MCF 10A (cell line): Measurements from ENCODE around the gene CCDC57. TPM values are rescaled to one million over a fixed set of nuclear protein-coding genes. Genes with fewer than 3 reads are reported as not detected.

ENCODE experiments used
- BruUV-seq: library from RNA; stranded (reverse); fragments of 400-500 nt; replicated peaks from 2 replicates; lab custom pipeline; 2021; lab: Mats Ljungman, UMichigan
- CTCF ChIA-PET: fragments of 300-600 bp; sonication (Branson Sonifier 250); formaldehyde crosslinking; extraction: SDS; loops from one replicate; lab custom pipeline; 2021; ENCODE audit warnings: antibody characterized with exemption, inconsistent platforms; lab: Yijun Ruan, JAX
- POLR2A ChIA-PET: fragments of 300-600, 350-650 bp; sonication (Branson Sonifier 250); formaldehyde crosslinking; extraction: SDS; loops from one replicate; lab custom pipeline; 2020; ENCODE audit warnings: antibody characterized with exemption, inconsistent platforms; lab: Yijun Ruan, JAX
- DNase-seq: peaks from one replicate; pipeline ENCODE4 v3.0.0-alpha.2; 2018; ENCODE audit not compliant: unreplicated experiment
- H3K27ac Mint-ChIP-seq: one replicate; pipeline ENCODE4 v1.8.0; 2022; ENCODE audit warnings: mild to moderate bottlenecking, low read depth, mixed read lengths; ENCODE audit not compliant: unreplicated experiment
- H3K27me3 Mint-ChIP-seq: one replicate; pipeline ENCODE4 v1.8.0; 2022; ENCODE audit warnings: mixed read lengths; ENCODE audit not compliant: insufficient read depth, unreplicated experiment
- H3K36me3 Mint-ChIP-seq: one replicate; pipeline ENCODE4 v1.8.0; 2022; ENCODE audit warnings: mild to moderate bottlenecking, moderate library complexity, mixed read lengths; ENCODE audit not compliant: insufficient read depth, unreplicated experiment
- H3K4me1 Mint-ChIP-seq: one replicate; pipeline ENCODE4 v1.8.0; 2022; ENCODE audit warnings: mixed read lengths; ENCODE audit not compliant: insufficient read depth, unreplicated experiment
- H3K4me3 Mint-ChIP-seq: one replicate; pipeline ENCODE4 v1.8.0; 2022; ENCODE audit warnings: mild to moderate bottlenecking, moderate library complexity, mixed read lengths; ENCODE audit not compliant: unreplicated experiment
- H3K9me3 Mint-ChIP-seq: one replicate; pipeline ENCODE4 v1.8.0; 2022; ENCODE audit warnings: mixed read lengths; ENCODE audit not compliant: unreplicated experiment
- intact Hi-C: fragments of 100-400 bp; cut with micrococcal nuclease; formaldehyde crosslinking; loops from 2 replicates; pipeline ENCODE4 v1.14.1; 2022
- total RNA-seq: library from RNA; stranded (reverse); gene quantifications from 2 replicates; pipeline ENCODE4 v1.2.3, GENCODE V29; 2022
- TF ChIP-seq, protein P1 (sequence below): fragments of 200-600 bp; IDR thresholded peaks from one replicate; pipeline ENCODE4 v1.8.0; 2022; ENCODE audit warnings: antibody characterized with exemption, mild to moderate bottlenecking; ENCODE audit not compliant: unreplicated experiment

The CCDC57 gene
- total RNA-seq, 1 experiment from 2014 or later: 86.8 TPM

DNA sequence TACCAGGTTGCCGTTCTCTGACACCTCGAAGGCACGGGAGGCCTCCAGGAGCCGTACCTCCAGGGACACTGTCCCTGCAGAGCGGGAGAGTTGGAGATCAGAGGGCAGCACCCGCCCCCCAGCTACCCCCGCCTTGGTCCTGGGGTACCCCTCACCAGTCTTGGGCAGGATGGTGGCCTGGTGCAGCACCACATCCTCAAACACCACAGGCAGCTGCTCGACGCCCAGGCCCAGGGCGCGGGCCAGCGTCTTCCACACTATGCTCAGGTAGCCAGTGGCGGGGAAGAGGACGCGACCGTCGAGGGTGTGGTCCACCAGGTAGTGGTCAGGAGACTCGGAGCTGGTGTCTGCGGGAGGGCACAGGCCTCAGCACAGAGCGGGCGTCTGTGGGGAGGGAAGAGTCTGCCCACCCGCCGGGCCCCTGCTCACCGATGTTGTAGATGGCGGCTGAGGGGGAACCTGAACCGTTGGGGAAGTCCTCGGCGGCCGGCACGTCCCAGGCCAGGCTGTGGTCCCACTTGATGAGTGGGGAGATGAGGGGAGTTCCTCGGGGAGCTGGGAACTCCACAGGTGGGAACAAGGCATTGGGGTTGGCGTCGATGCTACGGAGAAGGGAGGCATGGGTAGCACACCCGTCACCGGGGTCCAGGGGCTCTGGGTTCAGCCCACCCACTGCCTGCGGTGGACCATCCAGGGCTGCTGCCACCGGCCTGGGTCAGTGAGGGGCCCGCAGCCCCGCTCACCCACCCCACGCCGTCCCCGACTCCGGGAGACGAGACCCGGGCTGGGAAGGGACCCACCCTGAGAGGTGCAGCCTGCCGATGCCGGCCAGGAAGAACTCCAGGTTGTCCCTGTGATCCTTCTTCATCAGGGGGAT is 124.4 kb downstream of the CCDC57 start:
- TF ChIP-seq, protein P1, sequence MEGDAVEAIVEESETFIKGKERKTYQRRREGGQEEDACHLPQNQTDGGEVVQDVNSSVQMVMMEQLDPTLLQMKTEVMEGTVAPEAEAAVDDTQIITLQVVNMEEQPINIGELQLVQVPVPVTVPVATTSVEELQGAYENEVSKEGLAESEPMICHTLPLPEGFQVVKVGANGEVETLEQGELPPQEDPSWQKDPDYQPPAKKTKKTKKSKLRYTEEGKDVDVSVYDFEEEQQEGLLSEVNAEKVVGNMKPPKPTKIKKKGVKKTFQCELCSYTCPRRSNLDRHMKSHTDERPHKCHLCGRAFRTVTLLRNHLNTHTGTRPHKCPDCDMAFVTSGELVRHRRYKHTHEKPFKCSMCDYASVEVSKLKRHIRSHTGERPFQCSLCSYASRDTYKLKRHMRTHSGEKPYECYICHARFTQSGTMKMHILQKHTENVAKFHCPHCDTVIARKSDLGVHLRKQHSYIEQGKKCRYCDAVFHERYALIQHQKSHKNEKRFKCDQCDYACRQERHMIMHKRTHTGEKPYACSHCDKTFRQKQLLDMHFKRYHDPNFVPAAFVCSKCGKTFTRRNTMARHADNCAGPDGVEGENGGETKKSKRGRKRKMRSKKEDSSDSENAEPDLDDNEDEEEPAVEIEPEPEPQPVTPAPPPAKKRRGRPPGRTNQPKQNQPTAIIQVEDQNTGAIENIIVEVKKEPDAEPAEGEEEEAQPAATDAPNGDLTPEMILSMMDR: no peak
- Mint-ChIP-seq H3K27me3 (no peaks in the 10 kb centered on the region), H3K27ac (no peak overlapping the region), H3K4me1 (no peaks in the 10 kb centered on the region), H3K4me3 (no peak overlapping the region), H3K9me3 (no peaks in the 10 kb centered on the region), H3K36me3 (peaks cover 87% of the 10 kb centered on the region)
- intact Hi-C loops: no loop called here
- CTCF ChIA-PET: no interaction called here
- POLR2A ChIA-PET: interaction anchor here (1.0 to 1.8 kb wide), 5 partner anchors 8 to 66 kb away, joined by 3 to 7 read pairs (median 6); no protein-coding TSS in a partner anchor
- no peak for DNase-seq
- BruUV-seq: no TSS peak

DNA sequence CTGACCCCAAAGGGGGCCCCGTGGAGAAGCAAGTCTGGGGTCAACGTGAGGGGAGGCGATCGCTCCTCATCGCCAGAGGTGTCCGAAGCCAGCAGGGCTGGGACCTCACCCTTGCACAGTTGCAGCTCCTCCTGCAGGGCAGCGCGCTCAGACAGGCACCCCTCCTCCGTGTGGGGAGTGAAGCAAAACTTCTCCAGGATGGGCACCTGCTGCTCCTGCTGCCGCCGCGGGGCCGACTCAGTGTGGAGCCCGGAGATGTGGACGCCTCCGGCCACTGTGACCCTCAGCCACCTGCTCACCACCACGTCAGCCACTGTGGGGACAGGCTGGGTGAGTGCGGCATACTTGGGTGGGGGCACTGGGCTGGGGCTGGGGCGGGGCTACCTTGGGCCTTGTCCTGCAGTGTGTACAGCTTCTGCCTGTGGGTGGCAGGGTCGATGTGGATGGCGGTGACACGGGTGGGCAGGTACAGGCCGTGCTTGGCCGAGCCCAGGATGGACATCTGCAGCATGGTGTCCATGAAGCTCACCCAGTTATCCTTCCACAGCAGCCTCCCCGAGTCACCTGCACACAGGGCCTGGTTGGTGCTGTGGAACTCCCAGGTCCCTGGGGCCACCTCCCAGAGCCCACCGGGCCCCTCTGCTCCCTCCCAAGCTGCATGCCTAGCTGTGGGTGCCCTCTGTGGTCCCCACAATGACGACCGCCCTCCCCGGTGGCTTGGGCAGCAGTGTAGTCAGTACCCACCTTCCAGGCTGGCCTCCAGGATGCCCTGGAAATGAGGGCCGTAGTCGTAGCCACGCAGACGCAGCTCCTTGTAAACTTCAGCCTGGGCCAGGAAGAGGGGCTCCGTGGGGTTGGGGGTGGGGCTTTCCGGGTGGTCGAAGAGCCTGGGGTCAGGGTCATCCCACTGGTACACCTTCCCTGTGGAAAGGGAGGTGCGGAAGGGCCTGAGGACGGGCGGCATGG is 125.4 kb downstream of the CCDC57 start:
- intact Hi-C loops: no loop called here
- DNase-seq: no peak
- POLR2A ChIA-PET: interaction anchor here (0.6 to 1.8 kb wide), 5 partner anchors 9 to 67 kb away, joined by 3 to 7 read pairs (median 5); no protein-coding TSS in a partner anchor
- no peaks in the 10 kb centered on the region for H3K4me1 Mint-ChIP-seq
- no peaks in the 10 kb centered on the region for H3K9me3 Mint-ChIP-seq
- no TSS peak for BruUV-seq
- TF ChIP-seq, protein P1: no peak
- no peak overlapping the region for H3K4me3 Mint-ChIP-seq
- peaks cover 87% of the 10 kb centered on the region for H3K36me3 Mint-ChIP-seq
- CTCF ChIA-PET: no interaction called here
- H3K27ac Mint-ChIP-seq: no peak overlapping the region
- no peaks in the 10 kb centered on the region for H3K27me3 Mint-ChIP-seq

DNA sequence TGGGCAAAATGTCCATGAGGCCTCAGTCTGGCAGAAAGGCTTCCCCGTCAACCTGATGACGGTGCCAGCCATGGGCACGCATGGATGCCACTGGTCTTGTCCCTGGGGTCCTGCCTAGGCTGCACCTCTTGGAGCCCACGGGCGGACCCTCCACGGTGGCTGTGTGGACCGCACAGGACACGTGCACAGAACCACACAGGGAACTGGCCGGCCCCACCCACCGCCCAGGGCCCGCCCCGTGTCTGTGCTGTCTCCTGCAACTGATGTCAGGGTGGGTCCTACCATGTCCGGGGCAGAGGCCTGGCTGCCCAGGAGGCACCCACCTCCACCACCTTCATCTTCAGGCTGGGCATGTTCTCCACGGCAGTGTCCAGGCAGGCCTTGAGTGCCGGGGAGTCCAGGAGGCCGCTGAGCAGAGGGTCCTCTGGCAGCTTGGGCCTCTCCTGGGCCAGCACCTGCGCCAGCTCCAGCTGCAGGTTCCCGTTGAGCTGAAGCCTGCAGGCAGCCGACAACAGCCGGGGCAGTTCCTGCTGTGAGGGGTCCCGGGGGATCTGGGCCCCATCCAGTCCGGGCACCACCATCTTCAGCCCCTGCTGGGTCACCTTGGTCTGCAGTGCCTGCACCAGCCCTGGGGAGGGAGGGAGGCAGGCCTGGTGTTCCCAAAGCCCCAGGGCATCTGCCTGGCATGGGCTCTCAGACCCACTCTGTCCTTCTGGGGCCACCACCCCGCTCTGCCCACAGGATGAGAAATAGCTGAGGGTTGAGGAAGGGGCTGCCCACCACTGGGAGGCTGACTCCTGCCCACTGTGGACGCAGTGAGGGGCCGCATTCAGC is 126.5 kb downstream of the CCDC57 start:
- no peak overlapping the region for H3K4me3 Mint-ChIP-seq
- H3K4me1 Mint-ChIP-seq: no peaks in the 10 kb centered on the region
- DNase-seq: no peak
- ChIA-PET CTCF (no interaction called here), POLR2A (interaction anchor here (1.2 to 1.8 kb wide), 3 partner anchors 10 to 68 kb away, joined by 5 to 7 read pairs (median 6); no protein-coding TSS in a partner anchor)
- intact Hi-C loops: no loop called here
- no peaks in the 10 kb centered on the region for H3K9me3 Mint-ChIP-seq
- no peak overlapping the region for H3K27ac Mint-ChIP-seq
- peaks cover 87% of the 10 kb centered on the region for H3K36me3 Mint-ChIP-seq
- BruUV-seq: no TSS peak
- TF ChIP-seq, protein P1: no peak
- no peaks in the 10 kb centered on the region for H3K27me3 Mint-ChIP-seq
